Measurements from ENCODE around the gene MRAP2. TPM values are rescaled to one million over a fixed set of nuclear protein-coding genes. Genes with fewer than 3 reads are reported as not detected.

Gene MRAP2
- total RNA-seq, 1 experiment from 2014 or later, result 4.9 TPM

- no peak for TF ChIP-seq AFF4 (CRISPR knock-in tag; IDR thresholded peaks at IDR 0.05; ENCODE audit: borderline replicate concordance)
- no peak for TF ChIP-seq ZNF317 (CRISPR knock-in tag; IDR thresholded peaks at IDR 0.05; ENCODE audit: borderline replicate concordance, low read depth)
- no peak for TF ChIP-seq ATF3 (CRISPR knock-in tag; conservative IDR thresholded peaks at IDR 0.05)
- no peak for TF ChIP-seq CREB1 (CRISPR knock-in tag; IDR thresholded peaks at IDR 0.05)
- TF ChIP-seq OVOL2 (CRISPR knock-in tag; IDR thresholded peaks at IDR 0.05; ENCODE audit: borderline replicate concordance), result no peak
- no peak for TF ChIP-seq ATF2 (CRISPR knock-in tag; IDR thresholded peaks at IDR 0.05; ENCODE audit: borderline replicate concordance, low read depth)
- TF ChIP-seq TP53 (CRISPR knock-in tag; IDR thresholded peaks at IDR 0.05), result no peak
- no peak for TF ChIP-seq SMAD4 (CRISPR knock-in tag; IDR thresholded peaks at IDR 0.05)
- TF ChIP-seq ZNF219 (CRISPR knock-in tag; IDR thresholded peaks at IDR 0.05; ENCODE audit: borderline replicate concordance), result no peak
- TF ChIP-seq JUN (CRISPR knock-in tag; IDR thresholded peaks at IDR 0.05), result no peak
- no peak for TF ChIP-seq CREM (CRISPR knock-in tag; IDR thresholded peaks at IDR 0.05)
- no peak for TF ChIP-seq ELF4 (CRISPR knock-in tag; IDR thresholded peaks at IDR 0.05; ENCODE audit: low read depth)
- no peak for TF ChIP-seq MXD4 (CRISPR knock-in tag; IDR thresholded peaks at IDR 0.05; ENCODE audit: borderline replicate concordance)
- TF ChIP-seq SP1 (CRISPR knock-in tag; conservative IDR thresholded peaks at IDR 0.05), result no peak
Measured at GRCh38 chr6:84093441-84094435, 60.2 kb downstream of the MRAP2 start (continued).

GRCh38 chr6:84095156-84095555, 61.6 kb downstream of the MRAP2 start:
- CTCF ChIA-PET, result no interaction called here
- ATAC-seq, result no peak
- H3K4me1 Mint-ChIP-seq, result peaks cover 12% of the 10 kb centered on the region
- H3K4me3 Mint-ChIP-seq, result no peak overlapping the region
- peaks cover 12% of the 10 kb centered on the region for H3K9me3 Mint-ChIP-seq
- POLR2A ChIA-PET, result no interaction called here
- H3K36me3 Mint-ChIP-seq, result peaks cover 3% of the 10 kb centered on the region; the same call in 1 of the 2 replicates
- TF ChIP-seq ZNF263 (CRISPR knock-in tag; IDR thresholded peaks at IDR 0.05; ENCODE audit: low read depth) (no peak), HMGXB4 (CRISPR knock-in tag; IDR thresholded peaks at IDR 0.05) (no peak), TCF7 (CRISPR knock-in tag; IDR thresholded peaks at IDR 0.05; ENCODE audit: low read depth) (no peak), ZNF416 (CRISPR knock-in tag; IDR thresholded peaks at IDR 0.05) (no peak), CREM (CRISPR knock-in tag; IDR thresholded peaks at IDR 0.05) (no peak), TEAD1 (CRISPR knock-in tag; IDR thresholded peaks at IDR 0.05) (no peak), NFATC4 (CRISPR knock-in tag; IDR thresholded peaks at IDR 0.05) (no peak), ERG (CRISPR knock-in tag; IDR thresholded peaks at IDR 0.05) (no peak), OVOL2 (CRISPR knock-in tag; IDR thresholded peaks at IDR 0.05; ENCODE audit: borderline replicate concordance) (no peak), MYBL2 (CRISPR knock-in tag; IDR thresholded peaks at IDR 0.05) (no peak), IRF1 (CRISPR knock-in tag; IDR thresholded peaks at IDR 0.05) (no peak), GTF2I (CRISPR knock-in tag; conservative IDR thresholded peaks at IDR 0.05) (no peak), PRRX2 (CRISPR knock-in tag; IDR thresholded peaks at IDR 0.05) (no peak), SP1 (CRISPR knock-in tag; conservative IDR thresholded peaks at IDR 0.05) (no peak)
- H3K27me3 Mint-ChIP-seq (ENCODE audit: low read depth), result no peaks in the 10 kb centered on the region
- DNase-seq (ENCODE audit: low spot score), result no peak
- no peak overlapping the region for H3K27ac Mint-ChIP-seq

All from WTC11 (cell line).